ENCODE measurements around the gene MIF4GD.
"Not testable (repeated sequence)": the region's sequence is repeated elsewhere in the genome, so short reads cannot be mapped to it uniquely, and the experiment has no call there.

Gene MIF4GD

GRCh38 chr17:75288359-75288758 is 17.3 kb upstream of the MIF4GD start:
- no peak for DNase-seq

DNA sequence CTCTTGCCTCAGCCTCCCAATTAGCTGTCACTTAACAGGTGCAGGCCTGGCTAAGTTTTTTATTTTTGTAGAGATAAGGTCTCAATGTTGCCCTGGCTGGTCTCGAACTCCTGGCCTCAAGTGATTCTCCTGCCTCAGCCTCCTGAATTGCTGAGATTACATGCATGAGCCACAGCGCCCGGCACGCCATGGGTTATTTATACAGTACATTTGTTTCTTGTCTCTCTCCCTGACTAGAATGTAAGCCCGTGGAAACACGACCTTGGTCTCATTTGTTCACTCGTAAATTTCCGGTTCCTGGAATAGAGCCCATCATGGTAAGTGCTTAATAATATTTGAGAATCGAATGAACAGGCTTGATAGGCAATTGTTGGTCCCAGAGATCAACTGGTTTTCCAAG is 16.2 kb upstream of the MIF4GD start:
- DNase-seq, result no peak

- DNase-seq, result no peak
Observed at GRCh38 chr17:75285123-75285522, 14.1 kb upstream of the MIF4GD start.

DNA sequence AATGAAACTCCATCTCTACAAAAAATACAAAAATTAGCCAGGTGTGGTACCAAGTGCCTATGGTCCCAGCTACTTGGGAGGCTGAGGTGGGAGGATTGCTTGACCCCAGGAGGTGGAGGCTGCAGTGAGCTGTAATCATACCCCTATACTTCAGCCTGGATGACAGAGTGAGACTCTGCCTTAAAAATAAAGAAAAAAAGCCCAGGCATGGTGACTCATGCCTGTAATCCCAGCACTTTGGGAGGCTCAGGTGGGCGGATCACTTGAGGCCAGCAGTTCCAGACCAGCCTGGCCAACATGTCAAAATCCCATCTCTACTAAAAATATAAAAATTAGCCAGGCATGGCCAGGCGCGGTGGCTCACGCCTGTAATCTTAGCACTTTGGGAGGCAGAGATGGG is 9.2 kb upstream of the MIF4GD start:
- DNase-seq, result not testable (repeated sequence)

GRCh38 chr17:75277664-75278071 is 6.6 kb upstream of the MIF4GD start:
- DNase-seq, result no peak

DNA sequence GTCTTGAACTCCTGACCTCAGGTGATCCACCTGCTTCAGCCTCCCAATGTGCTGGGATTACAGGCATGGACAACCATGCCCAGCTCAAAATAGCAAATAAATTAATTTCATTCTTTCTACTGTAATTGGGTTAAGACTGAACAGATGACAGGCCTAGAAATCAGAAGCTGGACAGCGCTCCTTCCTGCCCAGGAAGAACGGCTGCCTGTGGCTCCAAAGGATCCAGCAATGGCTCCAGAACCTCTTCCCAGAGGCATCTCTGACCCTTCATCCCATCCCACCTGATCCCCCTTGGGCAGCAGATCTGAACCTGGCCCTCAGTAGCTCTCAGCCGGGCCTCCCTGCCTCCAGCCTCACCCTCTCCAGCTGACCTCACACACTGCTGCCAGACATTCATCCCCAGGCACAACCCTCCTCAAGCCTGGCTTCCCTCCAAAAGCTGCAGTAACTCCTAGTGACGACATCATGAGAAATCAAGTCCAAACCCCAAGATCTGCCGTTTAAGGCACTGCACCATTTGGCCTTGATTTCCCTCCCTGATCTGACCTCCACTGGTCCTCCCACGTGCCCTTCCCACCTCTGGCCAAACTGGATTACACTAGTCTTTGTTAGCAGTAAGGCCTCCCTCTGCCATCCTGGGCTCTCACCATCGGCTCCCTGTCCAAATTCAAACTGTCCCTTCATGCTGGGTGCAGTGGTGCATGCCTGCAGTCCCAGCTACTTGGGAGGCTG is 3.1 kb upstream of the MIF4GD start:
- no peak for DNase-seq

- DNase-seq, result no peak
Observed at GRCh38 chr17:75272848-75273184, 1.8 kb upstream of the MIF4GD start.

- DNase-seq, result no peak
Observed at GRCh38 chr17:75271955-75272847, 1.2 kb upstream of the MIF4GD start.

- no peak for DNase-seq
Observed at GRCh38 chr17:75271233-75271954, 363 bp upstream of the MIF4GD start.

- peak; percentile 27 for DNase-seq
Observed at GRCh38 chr17:75270218-75270965, 639 bp downstream of the MIF4GD start.

DNA sequence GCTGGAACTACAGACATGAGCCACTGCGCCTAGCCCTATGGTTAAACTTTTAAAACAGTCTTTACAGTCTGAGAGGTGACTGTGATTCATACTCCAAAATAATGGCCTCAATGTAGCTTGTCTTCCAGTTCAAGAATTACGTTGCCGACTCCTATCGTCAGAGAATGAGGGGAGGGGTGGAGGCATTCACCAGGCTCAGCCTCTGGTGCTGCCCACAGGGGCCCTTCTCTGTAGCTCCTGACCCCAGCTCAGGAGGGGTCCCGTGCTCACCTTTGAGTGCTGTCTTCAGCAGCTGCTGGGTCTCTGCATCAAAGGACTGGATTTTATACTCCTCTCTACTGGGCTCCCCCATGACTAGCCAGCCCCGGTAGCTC is 1.2 kb downstream of the MIF4GD start:
- no peak for DNase-seq

DNA sequence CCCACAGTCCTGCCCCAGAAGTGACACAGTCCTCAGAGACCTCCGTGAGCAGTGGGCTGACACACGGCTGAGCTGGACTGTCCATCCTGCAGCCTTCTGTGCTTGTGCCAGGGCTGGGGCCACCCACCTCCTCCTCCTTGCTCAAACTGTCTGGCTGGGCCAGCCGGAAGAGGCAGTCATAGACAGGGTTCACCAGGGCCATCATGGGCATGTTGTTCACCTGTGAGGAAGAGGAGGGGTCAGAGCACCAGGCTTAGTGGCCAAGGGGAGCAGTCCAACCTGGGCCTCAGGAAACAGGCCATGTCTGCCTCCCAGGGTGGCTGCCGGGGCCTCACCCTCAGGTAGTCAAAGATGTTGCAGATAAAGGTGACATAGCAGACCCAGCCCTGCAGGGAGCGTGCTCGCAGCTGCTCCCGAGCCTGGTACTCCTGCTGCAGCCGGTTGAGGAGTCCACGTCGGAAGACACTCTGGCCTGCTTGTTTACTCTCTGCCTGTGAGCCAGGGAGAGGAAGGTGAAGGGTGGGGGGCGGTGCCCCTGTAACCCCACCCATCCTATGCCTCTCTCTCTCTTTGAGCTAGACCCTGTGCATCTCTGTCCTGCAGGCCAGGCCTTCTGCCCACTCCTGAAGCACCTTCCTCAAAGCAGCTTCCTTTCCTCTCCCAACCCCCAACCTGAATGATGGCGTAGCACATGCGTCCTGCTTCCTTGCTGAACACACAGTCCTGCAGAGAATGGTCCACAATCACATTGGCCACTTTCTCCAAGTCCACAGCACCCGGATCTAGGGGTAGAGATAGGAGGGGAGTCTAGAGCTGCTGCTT is 3.4 kb downstream of the MIF4GD start:
- no peak for DNase-seq

- DNase-seq, result no peak
Observed at GRCh38 chr17:75267153-75267410, 3.9 kb downstream of the MIF4GD start.

- DNase-seq, result no peak
Observed at GRCh38 chr17:75266316-75267152, 4.5 kb downstream of the MIF4GD start.

- DNase-seq, result no peak
Observed at GRCh38 chr17:75265614-75266315, 5.3 kb downstream of the MIF4GD start.

GRCh38 chr17:75263055-75263454 is 8.0 kb downstream of the MIF4GD start:
- DNase-seq, result no peak

GRCh38 chr17:75262112-75262606 is 8.9 kb downstream of the MIF4GD start:
- DNase-seq, result no peak

- DNase-seq, result peak; percentile 78
Observed at GRCh38 chr17:75261336-75262111, 9.5 kb downstream of the MIF4GD start, which contains the start of the genes GGA3 and MRPS7. TSS of gene GGA3 (minus strand) at chr17:75261606. CDS start at chr17:75261587, 19 bp downstream. TSS of gene MRPS7 (plus strand) at chr17:75261879. CDS start at chr17:75261901, 22 bp downstream.

GRCh38 chr17:75260641-75261335 is 10.2 kb downstream of the MIF4GD start:
- DNase-seq, result no peak

Data from DMS79 (cell line).